ENCODE data around the gene KRTCAP2.

DNA sequence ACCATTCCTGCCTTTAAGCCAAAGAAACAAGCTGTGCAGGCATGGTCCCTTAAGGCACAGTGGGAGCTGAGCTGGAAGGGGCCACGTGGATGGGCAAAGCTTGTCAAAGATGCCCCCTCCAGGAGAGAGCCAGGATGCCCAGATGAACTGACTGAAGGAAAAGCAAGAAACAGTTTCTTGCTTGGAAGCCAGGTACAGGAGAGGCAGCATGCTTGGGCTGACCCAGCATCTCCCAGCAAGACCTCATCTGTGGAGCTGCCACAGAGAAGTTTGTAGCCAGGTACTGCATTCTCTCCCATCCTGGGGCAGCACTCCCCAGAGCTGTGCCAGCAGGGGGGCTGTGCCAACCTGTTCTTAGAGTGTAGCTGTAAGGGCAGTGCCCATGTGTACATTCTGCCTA is 38.8 kb downstream of the KRTCAP2 start:
- TF ChIP-seq POLR2AphosphoS5 (IDR thresholded peaks at IDR 0.05): no peak
- TF ChIP-seq CTCF (IDR thresholded peaks at IDR 0.05): no peak
